Tibial artery (tissue), 4 donors: ENCODE data around the gene DYNLT2B.
"Not testable (repeated sequence)": the region's sequence is repeated elsewhere in the genome, so short reads cannot be mapped to it uniquely, and the experiment has no call there.

Source experiments
- DNase-seq, 2 donors: peaks; one replicate each; pipeline ENCODE4 v3.0.0-alpha.2; 2019
- H3K27ac ChIP-seq, 2 donors: fragments of 200-600 bp; sonication (generic) in 1 of 2; 1 replicate in 1 of 2; 2 replicates in 1 of 2; pipeline ENCODE4 v1.5.1; 2018 to 2019; ENCODE audit warnings: mild to moderate bottlenecking in 1 of 2
- H3K27me3 ChIP-seq, 2 donors: fragments of 200-600 bp; sonication (generic) in 1 of 2; one replicate each; pipeline versions ENCODE4 v1.5.1 to v1.6.0; 2016 to 2019
- H3K36me3 ChIP-seq, 3 donors: fragments of 200-600 bp; sonication (generic) in 2 of 3; one replicate each; pipeline ENCODE4 v1.5.1; 2016 to 2019; ENCODE audit warnings: mild to moderate bottlenecking in 2 of 3
- H3K4me1 ChIP-seq, 4 donors: fragments of 200-600 bp; sonication (generic) in 2 of 4; 1 replicate in 3 of 4; 2 replicates in 1 of 4; pipeline ENCODE4 v1.5.1; 2016 to 2019
- H3K4me3 ChIP-seq, 2 donors: fragments of 200-600 bp; sonication (generic) in 1 of 2; 1 replicate in 1 of 2; 2 replicates in 1 of 2; pipeline ENCODE4 v1.5.1; 2018 to 2019; ENCODE audit warnings: mild to moderate bottlenecking in 2 of 2
- H3K9me3 ChIP-seq, 3 donors: fragments of 200-600 bp; sonication (generic) in 1 of 3; one replicate each; pipeline ENCODE4 v1.5.1; 2016 to 2019
- intact Hi-C: fragments of 100-400 bp; cut with DNase I; formaldehyde crosslinking; loops from one replicate; pipeline ENCODE4 v1.15.0; 2023; ENCODE audit warnings: low total_unique reads
- TF ChIP-seq, protein P1 (sequence below), 2 experiments: fragments of 200-600 bp in 1 of 2; fragments of 450-650 bp in 1 of 2; IDR thresholded peaks; one replicate each; pipeline ENCODE4 v1.5.1; 2017 to 2019; ENCODE audit warnings: antibody characterized with exemption in 2 of 2, mild to moderate bottlenecking in 1 of 2, moderate library complexity in 1 of 2

Gene DYNLT2B

DNA sequence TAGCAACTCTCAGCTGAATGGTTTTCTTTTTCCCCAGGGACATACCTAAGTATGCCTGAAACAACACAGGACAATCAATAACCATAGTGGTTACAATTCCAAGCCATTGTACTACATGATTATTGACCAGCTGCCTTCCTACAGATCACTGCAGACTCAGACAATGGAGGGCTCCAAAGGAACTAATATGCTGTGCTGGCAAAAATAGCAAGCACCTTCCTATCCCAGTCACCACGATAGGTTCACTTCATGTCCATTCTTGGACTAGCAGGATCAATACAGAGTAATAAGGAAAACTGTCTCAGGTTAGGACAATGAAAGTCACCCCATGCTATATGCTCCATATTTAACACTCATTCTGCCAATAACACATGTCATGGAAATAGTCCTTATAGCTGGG is 37.6 kb upstream of the DYNLT2B start:
- TF ChIP-seq, protein P1, sequence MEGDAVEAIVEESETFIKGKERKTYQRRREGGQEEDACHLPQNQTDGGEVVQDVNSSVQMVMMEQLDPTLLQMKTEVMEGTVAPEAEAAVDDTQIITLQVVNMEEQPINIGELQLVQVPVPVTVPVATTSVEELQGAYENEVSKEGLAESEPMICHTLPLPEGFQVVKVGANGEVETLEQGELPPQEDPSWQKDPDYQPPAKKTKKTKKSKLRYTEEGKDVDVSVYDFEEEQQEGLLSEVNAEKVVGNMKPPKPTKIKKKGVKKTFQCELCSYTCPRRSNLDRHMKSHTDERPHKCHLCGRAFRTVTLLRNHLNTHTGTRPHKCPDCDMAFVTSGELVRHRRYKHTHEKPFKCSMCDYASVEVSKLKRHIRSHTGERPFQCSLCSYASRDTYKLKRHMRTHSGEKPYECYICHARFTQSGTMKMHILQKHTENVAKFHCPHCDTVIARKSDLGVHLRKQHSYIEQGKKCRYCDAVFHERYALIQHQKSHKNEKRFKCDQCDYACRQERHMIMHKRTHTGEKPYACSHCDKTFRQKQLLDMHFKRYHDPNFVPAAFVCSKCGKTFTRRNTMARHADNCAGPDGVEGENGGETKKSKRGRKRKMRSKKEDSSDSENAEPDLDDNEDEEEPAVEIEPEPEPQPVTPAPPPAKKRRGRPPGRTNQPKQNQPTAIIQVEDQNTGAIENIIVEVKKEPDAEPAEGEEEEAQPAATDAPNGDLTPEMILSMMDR (IDR thresholded peaks at IDR 0.05): no peak
- Histone ChIP-seq H3K4me3 (no peak overlapping the region), H3K27ac (no peak overlapping the region), H3K27me3 (no peaks in the 10 kb centered on the region), H3K4me1 (no peaks in the 10 kb centered on the region), H3K36me3 (peaks cover 51 to 88% (median 53%) of the 10 kb centered on the region in 3 donors), H3K9me3 (no peaks in the 10 kb centered on the region)
- intact Hi-C loops: no loop called here
- no peak for DNase-seq

GRCh38 chr3:196354132-196354531 is 36.1 kb upstream of the DYNLT2B start:
- no peak for DNase-seq
- H3K4me1 ChIP-seq: no peaks in the 10 kb centered on the region
- no peaks in the 10 kb centered on the region for H3K27me3 ChIP-seq
- no peak overlapping the region for H3K27ac ChIP-seq
- TF ChIP-seq, protein P1 (IDR thresholded peaks at IDR 0.05): no peak
- H3K4me3 ChIP-seq: no peak overlapping the region
- peaks cover 45 to 75% (median 49%) of the 10 kb centered on the region in 3 donors for H3K36me3 ChIP-seq
- intact Hi-C loops: no loop called here
- H3K9me3 ChIP-seq: no peaks in the 10 kb centered on the region

GRCh38 chr3:196351541-196351940 is 33.5 kb upstream of the DYNLT2B start:
- peaks cover 26 to 61% (median 29%) of the 10 kb centered on the region in 3 donors for H3K36me3 ChIP-seq
- TF ChIP-seq, protein P1 (IDR thresholded peaks at IDR 0.05): no peak
- no peaks in the 10 kb centered on the region for H3K9me3 ChIP-seq
- no peaks in the 10 kb centered on the region for H3K27me3 ChIP-seq
- intact Hi-C loops: no loop called here
- DNase-seq: no peak
- H3K4me1 ChIP-seq: no peaks in the 10 kb centered on the region
- no peak overlapping the region for H3K27ac ChIP-seq
- no peak overlapping the region for H3K4me3 ChIP-seq

DNA sequence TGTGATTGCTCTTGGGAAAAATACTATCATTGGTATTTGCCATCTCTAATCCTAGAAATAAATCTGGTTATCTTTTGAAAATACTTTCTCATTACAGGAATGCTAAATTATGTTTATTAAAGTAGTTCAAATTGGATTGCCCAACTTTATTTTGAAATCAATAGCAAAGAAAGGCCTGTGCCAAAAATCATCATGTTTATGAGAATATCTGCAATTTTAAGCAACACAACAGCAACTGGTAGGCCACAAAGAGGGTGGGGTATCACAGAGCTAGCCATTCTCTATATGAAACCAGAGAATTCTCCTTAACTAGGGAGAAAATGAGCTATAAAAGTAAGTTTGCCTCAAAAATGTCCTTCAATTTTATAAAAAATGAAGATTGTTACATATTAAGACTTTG is 32.0 kb upstream of the DYNLT2B start:
- no peaks in the 10 kb centered on the region for H3K27me3 ChIP-seq
- intact Hi-C loops: no loop called here
- TF ChIP-seq, protein P1 (IDR thresholded peaks at IDR 0.05): no peak

DNA sequence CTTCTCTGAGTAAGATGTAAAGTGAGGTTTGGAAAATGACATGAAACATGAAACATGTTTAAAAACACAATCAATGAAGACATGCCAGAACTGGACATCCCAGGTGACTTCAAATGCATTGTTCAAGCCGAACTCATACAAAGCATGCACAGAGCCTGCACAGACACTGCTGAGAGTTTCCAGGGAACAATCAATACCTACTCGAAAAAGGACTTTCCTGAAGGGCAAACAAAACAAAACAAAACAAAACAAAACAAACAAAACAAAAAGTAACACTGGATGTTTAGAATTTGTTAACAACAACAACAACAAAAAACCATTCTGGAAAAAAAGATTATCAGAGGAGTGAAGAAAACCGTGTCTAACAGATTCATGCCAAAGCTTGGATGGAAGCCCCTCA is 30.7 kb upstream of the DYNLT2B start:
- intact Hi-C loops: no loop called here
- no peak for DNase-seq
- Histone ChIP-seq H3K36me3 (peaks cover 4 to 39% (median 9%) of the 10 kb centered on the region in 3 donors), H3K27ac (no peak overlapping the region), H3K4me1 (no peaks in the 10 kb centered on the region), H3K27me3 (no peaks in the 10 kb centered on the region), H3K4me3 (no peak overlapping the region), H3K9me3 (no peaks in the 10 kb centered on the region)
- TF ChIP-seq, protein P1 (IDR thresholded peaks at IDR 0.05): no peak

More for the DNA sequence above, 32.0 kb upstream of the DYNLT2B start:
- Histone ChIP-seq H3K9me3 (no peaks in the 10 kb centered on the region), H3K36me3 (peaks cover 11 to 53% (median 14%) of the 10 kb centered on the region in 3 donors), H3K27ac (no peak overlapping the region), H3K4me3 (no peak overlapping the region), H3K4me1 (no peaks in the 10 kb centered on the region)
- no peak for DNase-seq

GRCh38 chr3:196344663-196345062 is 26.6 kb upstream of the DYNLT2B start:
- DNase-seq: no peak
- H3K27ac ChIP-seq: no peak overlapping the region
- no peaks in the 10 kb centered on the region for H3K27me3 ChIP-seq
- TF ChIP-seq, protein P1 (IDR thresholded peaks at IDR 0.05): no peak
- intact Hi-C loops: no loop called here
- peaks cover 4 to 21% (median 7%) of the 10 kb centered on the region in 3 donors for H3K36me3 ChIP-seq
- H3K9me3 ChIP-seq: no peaks in the 10 kb centered on the region
- H3K4me1 ChIP-seq: no peaks in the 10 kb centered on the region
- no peak overlapping the region for H3K4me3 ChIP-seq

- H3K4me1 ChIP-seq, H3K27me3 ChIP-seq, H3K27ac ChIP-seq, intact Hi-C loops, H3K9me3 ChIP-seq, DNase-seq, H3K4me3 ChIP-seq: not testable (repeated sequence)
- peaks cover 0 to 16% (median 4%) of the 10 kb centered on the region in 3 donors for H3K36me3 ChIP-seq
These were observed 25.9 kb upstream of the DYNLT2B start for GRCh38 chr3:196343917-196344316.
